HG02943 (cell line): ENCODE results near the gene CCDC88A.
"Not testable (repeated sequence)": the region's sequence is repeated elsewhere in the genome, so short reads cannot be mapped to it uniquely, and the experiment has no call there.

ENCODE experiments used
- ATAC-seq: cut with Tn5 transposase; IDR thresholded peaks from one replicate; pipeline ENCODE4 v1.9.1; 2021; ENCODE audit warnings: mild to moderate bottlenecking, low read depth, moderate library complexity; ENCODE audit not compliant: unreplicated experiment

The CCDC88A gene

DNA sequence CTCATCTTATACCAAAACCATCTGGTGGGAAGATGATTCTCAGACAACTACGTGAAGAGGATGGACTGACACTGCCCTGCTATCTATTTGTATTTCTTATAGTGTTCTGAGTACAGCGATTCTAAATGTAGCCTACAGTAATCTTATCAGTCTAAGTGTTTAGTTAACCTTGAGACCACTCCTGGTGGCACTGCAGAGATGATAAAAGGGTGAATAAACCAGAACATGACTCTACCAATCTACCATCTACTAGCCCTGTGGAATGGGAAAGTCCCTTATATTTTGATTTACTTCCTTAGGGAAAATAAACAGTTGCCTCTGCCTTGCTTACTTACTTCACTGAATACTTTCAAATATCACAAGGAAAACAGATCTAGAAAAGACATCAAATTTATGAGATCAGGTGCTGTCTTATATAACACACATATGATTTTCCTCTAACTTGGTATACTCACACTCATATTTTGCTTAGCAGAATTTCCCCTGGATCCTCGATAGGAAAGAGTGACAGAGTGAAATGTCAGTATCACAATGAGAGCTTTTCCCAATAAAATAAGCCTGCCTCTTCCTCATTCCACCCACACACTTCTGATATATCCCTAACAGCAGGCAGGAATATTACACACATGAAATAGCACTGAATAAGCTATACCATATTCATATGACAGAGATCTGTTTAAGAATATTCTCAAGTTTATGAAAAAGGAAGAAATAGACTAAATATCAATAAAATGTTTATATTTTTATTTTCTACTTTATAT, 92.0 kb downstream of the CCDC88A start:
- ATAC-seq = no peak

DNA sequence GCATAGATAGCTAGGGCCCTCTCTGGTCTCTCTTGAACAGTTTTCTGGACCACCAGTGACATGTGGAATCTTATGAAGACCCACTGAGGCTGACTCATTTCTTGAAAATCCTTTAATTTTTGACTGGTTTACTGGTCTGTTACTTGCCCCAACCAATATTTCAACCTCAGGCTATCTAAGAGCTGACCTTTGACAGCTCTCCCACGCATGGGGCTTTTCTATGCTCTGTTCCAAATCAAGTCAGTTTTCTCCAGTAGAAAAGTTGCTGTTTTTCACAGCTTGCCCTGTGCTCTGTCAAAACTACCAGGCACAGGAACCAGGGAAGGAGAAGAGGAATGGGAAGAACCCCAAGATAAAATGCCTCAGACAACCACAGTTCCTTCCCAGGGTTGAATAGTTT, 104.7 kb downstream of the CCDC88A start:
- no peak for ATAC-seq

DNA sequence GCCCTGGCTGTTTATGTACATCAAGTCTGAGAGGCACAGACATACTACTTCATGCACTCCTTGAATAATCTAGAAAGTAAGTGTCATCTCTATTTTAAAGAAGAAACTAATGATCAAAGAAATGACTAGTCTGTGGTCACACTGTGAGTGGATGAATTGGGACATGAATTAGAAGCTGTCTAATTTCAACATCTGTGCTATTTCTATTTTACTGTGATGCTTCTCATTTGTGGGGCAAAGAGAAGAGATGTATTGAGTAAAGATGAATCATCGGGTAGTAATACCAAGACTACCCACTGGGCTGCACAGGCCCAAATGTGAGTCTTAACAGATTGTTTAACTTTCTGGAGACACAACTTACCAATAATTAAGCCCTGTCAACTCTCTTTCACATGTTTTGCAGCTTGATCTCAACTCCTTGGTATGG, 108.2 kb downstream of the CCDC88A start:
- peak; percentile 83 for ATAC-seq

DNA sequence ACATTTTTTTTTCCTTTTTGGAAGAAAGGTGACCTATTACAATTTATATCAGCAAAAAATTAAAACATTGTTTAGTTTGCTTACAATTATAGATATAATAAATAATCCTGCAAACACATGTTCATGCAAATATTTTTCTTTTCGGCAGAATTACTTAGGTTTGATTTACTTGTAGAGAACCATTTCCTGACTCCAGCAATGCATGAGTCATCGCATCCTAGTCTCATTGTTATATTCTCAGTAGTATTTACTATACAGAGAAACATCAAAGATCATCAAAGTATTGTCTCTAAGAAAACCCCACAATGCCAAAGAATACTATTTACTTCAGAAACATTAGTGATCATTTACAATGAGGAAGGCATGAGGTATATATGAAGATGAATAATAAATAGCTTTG, 110.2 kb downstream of the CCDC88A start:
- no peak for ATAC-seq

DNA sequence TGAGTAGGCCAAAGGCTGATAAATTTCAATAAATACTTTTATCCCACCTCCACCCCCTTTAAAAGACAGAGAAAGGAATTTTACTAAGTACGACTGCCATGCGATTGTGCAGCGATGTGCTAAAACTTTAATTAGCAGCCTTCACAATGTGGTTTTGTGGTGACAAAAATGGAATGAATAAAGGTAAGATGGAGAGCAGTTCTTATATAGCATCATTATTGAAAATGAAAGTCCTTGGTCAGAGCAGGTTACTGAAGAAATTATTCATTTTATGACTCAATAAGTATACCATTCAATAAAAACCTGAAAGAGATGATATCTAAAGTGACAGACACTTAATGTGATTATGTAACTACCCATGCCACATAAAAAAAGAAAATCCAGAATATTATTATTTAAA, 117.4 kb downstream of the CCDC88A start:
- ATAC-seq = no peak

DNA sequence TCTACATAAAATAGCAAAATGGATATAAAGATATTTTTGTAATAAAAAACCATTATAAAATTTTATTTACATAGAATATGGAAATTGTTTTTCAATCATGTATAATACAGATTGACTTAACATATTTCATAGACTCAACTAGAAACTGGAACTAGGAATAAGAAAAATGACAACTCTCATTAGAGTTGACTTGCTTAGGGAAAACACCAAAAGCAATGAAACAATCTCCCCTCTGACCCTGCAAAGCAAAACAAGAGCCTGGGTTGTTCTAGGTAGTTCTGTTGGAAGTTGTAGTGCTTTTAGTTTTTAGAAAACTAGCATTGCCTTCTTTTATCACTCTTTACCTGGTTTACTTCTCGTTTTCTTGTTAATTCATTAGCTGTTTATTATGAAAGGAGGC, 118.4 kb downstream of the CCDC88A start:
- ATAC-seq = no peak

DNA sequence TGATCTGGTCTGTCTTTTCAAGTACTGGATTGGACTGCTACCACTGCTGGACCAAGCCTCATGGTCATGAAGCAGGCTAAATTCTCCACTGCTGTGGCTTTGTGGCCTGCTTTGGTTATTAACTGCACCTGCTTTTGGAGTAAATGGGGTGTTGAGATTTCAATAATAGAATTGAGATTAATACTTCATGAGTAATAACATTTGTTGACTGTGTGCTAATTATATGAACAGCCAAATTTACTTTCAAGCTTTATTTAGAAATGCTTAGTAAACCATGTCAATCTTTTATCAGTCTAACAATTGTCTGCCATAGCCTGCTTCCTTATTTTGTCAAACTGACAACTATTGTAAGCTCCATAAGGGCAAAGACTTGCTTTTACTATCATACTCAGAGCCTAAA, 123.3 kb downstream of the CCDC88A start:
- no peak for ATAC-seq

DNA sequence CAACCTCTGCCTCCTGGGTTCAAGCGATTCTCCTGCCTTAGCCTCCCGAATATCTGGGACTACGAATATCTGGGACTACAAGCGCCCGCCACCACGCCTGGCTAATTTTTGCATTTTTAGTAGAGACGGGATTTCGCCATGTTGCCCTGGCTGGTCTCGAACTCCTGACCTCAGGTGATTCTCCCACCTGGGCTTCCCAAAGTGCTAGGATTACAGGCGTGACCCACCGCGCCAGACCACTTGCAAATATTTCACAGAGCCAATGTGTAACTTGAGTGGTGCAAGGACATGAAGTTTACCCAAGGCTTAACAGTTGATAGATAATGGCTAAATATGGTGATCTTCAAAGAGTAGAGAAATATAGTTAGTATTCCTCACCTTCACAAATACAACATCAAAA, 136.6 kb downstream of the CCDC88A start:
- no peak for ATAC-seq

DNA sequence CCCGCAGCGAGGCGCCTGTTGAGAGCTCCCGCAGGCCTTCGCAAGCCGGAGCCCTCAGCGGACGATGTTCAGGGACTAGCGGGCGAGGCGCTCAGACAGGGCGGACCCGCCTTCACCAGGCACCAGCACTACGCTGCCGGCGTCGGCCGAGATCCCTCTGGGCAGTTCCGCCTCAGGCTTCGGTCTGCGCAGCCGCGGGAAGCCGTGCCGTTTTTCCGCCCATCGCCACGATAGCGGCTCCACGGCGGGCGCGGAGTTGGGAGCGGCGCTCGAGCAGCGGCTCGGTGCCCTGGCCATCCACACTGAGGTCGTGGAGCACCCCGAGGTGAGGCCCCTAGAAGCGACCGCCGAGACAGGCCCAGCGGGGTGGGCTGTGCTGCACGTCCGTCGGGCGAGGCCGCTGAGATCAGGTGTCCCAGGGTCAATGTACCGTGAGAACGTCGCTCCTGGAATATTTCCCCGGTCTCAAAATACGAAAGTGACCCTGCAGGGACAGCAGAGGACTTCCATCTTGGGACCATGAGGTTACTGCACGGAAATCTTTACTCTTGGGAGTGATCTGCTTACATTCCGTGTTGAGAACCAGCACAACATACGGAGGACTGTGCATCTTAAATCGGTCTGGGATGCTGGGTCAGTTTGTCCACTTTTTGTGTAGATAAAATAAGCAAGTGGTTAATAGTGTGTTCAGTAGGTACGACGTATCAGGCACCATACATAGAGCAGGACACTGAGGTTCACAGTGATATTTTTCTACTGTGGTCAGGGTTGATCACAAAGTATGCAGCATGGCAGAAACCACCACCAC, 137.3 kb downstream of the CCDC88A start:
- ATAC-seq = peak; percentile 98

DNA sequence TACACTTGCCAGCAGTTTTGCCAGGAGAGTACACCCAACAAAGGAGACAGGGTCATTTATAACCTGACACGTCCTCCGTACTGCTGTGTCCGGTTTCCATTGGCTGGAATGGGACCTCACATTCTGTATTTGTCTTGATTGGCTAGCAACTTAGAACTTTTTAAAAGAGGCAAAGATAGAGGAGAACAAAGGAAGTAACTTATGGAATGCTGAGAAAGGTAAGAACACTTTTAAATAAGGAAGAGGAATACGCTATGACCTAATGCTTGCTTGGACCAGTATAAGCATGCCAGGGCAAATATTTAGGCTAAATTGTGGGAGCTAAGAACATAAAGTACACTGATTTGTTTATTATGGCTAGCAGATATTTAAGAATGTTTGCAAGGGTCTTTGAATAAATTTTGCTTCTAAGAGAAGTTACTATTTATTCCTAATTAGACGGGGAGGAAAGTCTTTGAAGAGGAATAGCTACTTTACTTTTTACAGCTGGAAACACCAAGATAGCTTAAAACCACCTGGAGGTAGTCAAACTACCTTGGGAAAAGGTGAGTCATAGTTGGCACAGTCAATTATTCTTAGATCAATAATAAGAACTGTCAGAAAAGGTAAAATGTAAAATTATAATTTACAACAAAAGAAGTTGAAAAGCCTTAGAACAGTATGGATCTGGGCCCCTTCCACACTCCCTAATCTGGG, 138.7 kb downstream of the CCDC88A start:
- ATAC-seq = not testable (repeated sequence)

DNA sequence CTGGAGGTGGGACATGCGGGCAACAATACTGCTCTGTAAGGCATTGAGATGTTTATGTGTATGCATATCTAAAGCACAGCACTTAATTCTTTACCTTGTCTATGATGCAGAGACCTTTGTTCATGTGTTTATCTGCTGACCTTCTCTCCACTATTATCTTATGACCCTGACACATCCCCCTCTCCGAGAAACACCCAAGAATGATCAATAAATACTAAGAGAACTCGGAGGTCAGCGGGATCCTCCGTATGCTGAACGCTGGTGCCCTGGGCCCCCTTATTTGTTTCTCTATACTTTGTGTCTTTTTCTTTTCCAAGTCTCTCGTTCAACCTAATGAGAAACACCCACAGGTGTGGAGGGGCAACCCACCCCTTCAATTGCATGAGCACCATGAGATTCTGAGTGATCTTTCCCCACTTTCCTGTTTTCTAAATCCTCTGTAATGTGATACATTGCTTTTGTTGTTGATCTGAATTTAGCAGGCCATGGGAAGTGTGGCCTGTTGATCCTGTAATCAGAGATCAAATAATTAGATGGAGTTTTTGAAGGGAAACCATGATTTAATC, 139.7 kb downstream of the CCDC88A start:
- not testable (repeated sequence) for ATAC-seq

DNA sequence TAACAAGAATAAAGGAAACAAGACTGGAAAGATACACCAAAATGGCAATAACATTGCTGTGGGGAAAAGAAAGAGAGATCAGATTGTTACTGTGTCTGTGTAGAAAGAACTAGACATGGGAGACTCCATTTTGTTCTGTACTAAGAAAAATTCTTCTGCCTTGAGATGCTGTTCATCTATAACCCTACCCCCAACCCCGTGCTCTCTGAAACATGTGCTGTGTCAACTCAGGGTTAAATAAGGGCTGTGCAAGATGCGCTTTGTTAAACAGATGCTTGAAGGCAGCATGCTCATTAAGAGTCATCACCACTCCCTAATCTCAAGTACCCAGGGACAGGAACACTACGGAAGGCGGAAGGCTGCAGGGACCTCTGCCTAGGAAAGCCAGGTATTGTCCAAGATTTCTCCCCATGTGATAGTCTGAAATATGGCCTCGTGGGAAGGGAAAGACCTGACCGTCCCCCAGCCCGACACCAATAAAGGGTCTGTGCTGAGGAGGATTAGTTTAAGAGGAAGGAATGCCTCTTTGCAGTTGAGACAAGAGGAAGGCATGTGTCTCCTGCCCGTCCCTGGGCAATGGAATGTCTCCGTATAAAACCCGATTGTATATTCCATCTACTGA, 140.3 kb downstream of the CCDC88A start:
- ATAC-seq = not testable (repeated sequence)

DNA sequence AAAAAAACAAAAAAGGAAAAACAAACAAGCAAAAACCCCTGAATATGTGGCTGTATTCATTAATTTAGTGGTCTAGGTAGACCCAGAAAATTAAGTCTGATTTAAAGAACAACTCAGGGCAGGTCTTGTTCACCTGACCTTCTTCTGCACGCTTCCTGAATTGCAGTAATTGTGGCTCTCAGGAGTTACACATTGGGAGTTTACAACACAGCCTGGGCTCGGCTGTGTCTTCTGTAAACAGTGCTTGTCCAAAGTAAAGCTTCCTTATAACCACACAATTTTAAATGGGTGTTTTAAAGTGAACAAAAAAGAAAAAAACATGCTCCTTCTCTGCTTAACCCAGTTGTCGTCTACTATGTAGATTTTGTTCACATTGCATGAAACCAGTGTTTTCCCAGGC, 142.3 kb downstream of the CCDC88A start:
- no peak for ATAC-seq

DNA sequence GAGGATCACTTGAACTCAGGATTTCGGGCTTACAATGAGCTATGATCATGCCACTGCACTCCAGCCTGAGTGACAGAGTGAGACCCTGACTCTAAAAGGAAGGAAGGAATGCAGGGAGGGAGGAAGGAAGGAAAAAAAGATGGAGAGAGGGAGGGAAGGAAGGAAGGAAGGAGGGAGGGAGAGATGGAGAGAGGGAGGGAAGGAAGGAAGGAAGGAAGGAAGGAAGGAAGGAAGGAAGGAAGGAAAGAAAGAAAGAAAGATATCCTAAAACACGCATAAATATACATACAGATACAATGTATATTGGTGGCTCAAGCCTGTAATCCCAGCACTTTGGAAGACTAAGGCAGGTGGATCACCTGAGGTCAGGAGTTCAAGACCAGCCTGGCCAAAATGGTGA, 145.3 kb downstream of the CCDC88A start:
- ATAC-seq = not testable (repeated sequence)

DNA sequence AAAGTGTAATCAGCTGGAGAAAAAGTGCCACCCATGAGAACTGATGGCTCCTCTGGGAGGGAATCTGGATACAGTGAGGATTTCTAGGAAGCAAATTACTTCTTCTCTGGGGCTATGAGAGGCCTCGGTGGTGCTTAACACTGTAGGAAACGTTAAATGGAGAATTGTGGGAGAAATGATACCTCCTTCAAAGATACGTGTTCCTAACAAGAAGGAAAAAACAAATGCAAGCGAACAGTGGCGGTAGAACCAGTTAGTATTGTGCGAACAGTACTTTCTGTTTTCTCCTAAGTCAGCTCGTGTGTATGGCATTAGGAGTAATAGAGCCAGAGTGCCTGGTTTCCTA, 150.0 kb downstream of the CCDC88A start:
- ATAC-seq = no peak

DNA sequence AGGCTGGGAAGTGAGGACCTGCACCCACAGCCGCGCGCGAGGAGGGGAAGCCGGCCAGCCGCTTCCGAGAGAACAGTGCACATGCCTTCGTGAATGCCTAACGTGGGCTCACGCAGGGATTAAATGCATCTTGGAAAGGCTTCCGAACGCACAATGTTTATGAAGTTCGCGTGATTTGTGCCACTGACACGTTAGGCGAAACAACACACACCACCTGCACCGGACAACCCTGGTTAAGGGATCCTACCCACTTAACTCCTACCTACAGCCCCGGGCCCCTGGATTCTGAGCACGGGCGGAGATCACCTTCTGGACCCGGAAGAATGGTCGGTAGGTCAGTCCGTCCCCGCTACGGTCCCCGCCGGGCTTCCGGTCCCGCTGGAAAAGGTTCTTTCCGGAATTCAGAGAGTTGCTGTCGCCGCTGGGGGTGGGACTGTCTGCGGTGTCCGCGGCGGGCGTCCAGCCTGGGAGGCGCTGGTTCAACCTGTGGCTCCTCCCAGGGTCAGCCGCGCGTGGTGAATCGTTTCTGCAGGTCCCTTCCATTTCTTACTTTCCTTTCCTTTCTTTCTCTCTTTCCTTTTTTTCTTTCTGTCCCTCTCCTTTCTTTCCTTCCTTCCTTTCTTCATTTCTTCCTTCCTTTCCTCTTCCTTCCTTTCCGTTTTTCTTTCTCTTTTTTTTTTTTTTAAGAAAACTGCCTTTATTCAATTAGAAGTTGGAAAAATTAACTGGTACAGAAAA, 150.6 kb downstream of the CCDC88A start, which contains the start of gene MTIF2:
MTIF2 (minus strand) TSS at position 325 of the 738 bp plus-strand sequence. CDS start 5,373 bp downstream, outside the sequence.
- ATAC-seq = peak; percentile 96

DNA sequence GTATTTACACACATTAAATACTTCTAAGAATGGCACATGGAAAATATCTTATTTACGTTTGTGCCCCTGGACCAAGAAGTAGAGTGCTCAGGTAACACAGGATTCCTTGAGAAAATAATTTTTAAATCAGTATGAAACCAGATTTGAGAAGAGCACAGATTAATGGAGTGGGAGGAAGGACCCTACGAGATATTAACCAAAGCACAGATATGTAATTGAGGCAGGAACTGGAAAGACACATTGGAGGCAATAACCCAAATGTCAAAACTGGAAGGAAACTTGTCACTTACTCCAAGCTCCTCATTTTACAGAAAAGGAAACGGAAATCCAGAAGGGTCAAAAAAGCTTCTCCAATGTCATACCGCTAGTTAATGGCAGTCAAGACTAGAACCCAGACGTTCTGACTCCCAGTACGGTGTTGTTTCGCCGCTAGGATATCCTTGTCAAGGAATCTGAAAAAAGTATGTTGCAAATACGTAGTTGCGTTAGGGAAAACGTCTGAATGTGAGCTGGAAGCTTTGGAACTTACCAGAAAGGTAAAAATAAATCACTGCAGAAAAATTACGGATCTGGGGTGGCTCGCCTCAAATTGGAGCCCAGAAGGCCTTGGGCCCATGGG, 151.3 kb downstream of the CCDC88A start:
- ATAC-seq = no peak

DNA sequence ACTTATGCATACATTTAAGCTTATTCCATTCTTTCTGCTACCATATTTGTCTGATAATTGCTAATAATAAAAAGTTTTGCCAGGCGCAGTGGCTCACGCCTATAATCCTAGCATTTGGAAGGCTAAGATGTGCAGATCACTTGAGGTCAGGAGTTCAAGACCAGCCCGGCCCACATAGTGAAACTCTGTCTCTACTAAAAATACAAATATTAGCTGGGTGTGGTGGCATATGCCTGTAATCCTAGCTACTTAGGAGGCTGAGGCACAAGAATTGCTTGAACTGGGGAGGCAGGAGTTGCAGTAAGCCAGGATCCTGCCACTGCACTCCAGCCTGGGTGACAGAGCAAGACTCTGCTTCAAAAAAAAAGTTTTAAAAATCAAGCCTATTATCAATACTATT, 160.1 kb downstream of the CCDC88A start:
- not testable (repeated sequence) for ATAC-seq

DNA sequence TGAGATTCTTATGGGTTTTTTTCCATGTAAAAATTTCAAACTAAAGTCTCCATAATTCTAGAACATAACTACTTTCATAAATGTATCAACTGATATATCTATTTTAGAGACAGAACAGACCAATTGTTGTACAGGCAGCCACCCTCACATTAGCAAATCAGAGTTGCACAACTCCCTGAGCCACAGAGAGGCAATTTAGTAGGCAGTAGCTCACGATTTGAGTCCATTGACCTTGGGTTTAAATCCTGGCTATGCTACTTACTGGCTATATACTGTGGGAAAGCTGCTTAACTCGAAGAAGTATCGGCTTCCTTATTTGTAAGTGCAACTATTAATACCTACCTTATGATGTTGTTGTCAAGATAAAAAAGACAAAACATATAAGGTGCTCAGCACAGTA, 166.8 kb downstream of the CCDC88A start:
- ATAC-seq = no peak
